Measurements from ENCODE around the gene SLC25A53.
"Not testable (repeated sequence)": the region's sequence is repeated elsewhere in the genome, so short reads cannot be mapped to it uniquely, and the experiment has no call there.

Gene SLC25A53

DNA sequence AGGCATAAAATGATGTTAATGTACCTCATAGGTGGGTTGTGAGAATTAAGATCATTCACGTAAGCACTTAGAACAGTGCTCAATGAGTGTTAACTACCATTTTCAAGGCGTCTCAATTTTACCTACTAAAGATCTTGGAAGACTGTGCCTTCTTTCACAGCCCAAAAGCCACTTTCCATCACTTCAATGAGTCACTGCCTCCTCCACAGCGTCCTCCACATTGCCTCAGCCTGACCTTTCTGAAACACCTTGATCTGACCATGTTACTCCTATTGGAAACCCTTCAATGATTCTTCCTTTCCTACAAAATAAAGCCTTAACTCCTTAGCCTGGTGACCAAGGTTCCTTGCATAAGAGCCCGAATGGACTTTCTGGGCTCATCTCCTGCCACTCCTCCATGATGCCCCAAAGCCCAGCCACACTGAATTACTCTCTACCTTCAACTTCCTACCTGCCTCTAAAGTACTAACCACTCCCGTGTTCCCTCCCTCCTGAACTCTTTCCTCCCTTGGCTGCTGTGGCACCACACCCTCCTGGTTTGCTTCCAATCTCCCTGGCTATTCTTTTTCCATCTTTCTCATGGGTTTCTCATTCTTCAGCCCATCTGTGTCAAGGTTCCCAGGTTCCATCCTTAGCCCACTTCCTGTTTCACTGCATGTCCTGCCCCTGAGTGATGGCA lies 22.1 kb downstream of the SLC25A53 start:
- DNase-seq (ENCODE audit: low spot score): no peak

GRCh38 chrX:104130808-104131207 lies 26.0 kb downstream of the SLC25A53 start:
- no peak for DNase-seq (ENCODE audit: low spot score)

DNA sequence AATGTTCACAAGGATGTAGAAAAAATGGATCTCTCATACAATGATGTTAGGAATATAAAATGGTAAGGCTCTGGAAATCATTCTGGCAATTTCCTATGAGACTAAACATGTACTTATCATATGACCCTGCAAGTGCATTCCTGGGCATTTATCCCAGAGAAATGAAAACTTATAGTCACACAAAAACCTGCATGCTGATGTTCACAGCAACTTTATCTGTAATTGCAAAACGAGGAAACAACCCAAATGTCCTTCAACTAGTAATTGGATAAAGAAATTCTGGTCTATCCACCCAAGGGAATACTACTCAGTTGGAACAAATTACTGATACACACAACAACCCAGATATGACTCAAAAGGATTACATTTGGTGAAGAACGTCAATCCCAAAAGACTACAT lies 30.0 kb downstream of the SLC25A53 start:
- DNase-seq (ENCODE audit: low spot score): no peak

DNA sequence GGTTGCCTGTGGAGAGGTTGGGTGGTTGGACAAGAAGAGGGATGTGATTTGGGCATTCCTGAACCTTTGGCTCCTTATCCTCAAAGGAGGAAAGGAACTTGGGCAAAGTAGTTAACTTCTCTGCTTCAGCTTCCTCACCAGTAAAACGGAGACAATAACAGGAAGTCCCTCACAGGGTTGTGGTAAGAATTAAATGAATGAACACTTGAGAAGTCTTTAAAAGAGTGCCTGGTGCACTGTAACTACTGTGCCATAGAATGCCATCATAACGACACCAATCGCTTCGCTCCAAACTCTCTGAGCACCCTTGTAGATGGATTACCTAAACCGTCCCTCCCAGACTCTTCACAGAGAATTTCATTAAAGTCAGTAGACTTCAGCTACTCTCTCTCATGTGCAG lies 34.0 kb downstream of the SLC25A53 start:
- no peak for DNase-seq (ENCODE audit: low spot score)

GRCh38 chrX:104118765-104119164 lies 38.0 kb downstream of the SLC25A53 start:
- no peak for DNase-seq (ENCODE audit: low spot score)

- no peak for DNase-seq (ENCODE audit: low spot score)
Observed at GRCh38 chrX:104117759-104118158, 39.0 kb downstream of the SLC25A53 start.

GRCh38 chrX:104113222-104113965 lies 43.4 kb downstream of the SLC25A53 start:
- no peak for DNase-seq (ENCODE audit: low spot score)

GRCh38 chrX:104112326-104112951 lies 44.4 kb downstream of the SLC25A53 start, which contains the start of gene ZCCHC18:
ZCCHC18 (plus strand) TSS chrX:104112523; CDS start chrX:104114112, 1,589 bp downstream.
- no peak for DNase-seq (ENCODE audit: low spot score)

DNA sequence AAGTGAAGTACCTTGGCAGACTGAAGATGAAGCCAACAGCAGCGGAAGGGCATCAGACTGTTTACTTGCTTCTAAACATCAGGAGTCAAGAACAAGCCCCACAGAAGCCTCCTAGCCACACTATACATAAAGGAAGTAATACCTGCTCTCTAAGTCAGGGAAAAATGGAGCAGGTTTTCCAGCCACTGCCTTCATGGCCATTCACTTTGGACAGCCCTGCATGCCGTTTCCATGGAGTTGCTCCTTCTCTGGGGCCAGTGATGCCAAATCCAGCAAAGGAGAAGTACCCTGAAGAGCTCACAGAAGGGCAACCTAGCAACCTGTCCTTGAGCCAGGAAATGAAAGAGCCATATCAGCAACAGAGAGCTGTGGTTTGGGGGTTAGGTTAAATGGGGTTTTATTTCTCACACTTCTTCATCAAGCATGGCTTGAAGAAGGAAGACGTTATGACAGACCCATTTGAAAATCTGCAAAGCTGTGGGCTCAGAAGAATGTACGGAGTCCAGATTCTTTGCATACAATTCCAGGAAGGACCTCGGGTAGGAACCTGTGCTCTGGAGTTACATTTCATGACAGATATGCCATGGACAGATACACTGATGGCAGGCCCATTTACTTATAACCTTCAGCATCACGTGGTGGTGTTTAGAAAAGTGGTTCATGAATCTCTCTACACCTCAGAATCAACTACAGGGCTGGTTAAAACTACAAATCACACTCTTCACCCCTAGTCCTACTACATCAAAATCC lies 46.1 kb downstream of the SLC25A53 start:
- DNase-seq (ENCODE audit: low spot score): not testable (repeated sequence)

DNA sequence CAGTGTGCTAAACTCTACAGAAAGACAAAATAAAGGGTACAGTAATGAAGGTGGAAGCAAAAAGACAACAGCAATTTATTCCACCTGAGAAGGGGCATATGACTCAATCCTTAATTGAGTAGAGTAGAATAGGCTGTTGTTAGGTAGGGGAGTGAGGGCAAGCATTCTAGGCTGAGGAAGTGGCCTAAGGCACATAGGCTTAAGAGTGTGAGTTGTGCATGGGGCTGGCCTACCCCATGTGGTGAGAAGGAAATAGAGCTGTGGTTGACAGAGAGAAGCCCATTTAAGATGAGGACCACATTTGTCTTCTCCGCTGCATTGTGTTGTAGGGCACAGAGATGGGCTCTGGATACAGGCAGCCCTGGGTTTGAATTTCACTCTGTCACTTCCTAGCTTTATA lies 47.9 kb downstream of the SLC25A53 start:
- DNase-seq (ENCODE audit: low spot score): no peak

DNA sequence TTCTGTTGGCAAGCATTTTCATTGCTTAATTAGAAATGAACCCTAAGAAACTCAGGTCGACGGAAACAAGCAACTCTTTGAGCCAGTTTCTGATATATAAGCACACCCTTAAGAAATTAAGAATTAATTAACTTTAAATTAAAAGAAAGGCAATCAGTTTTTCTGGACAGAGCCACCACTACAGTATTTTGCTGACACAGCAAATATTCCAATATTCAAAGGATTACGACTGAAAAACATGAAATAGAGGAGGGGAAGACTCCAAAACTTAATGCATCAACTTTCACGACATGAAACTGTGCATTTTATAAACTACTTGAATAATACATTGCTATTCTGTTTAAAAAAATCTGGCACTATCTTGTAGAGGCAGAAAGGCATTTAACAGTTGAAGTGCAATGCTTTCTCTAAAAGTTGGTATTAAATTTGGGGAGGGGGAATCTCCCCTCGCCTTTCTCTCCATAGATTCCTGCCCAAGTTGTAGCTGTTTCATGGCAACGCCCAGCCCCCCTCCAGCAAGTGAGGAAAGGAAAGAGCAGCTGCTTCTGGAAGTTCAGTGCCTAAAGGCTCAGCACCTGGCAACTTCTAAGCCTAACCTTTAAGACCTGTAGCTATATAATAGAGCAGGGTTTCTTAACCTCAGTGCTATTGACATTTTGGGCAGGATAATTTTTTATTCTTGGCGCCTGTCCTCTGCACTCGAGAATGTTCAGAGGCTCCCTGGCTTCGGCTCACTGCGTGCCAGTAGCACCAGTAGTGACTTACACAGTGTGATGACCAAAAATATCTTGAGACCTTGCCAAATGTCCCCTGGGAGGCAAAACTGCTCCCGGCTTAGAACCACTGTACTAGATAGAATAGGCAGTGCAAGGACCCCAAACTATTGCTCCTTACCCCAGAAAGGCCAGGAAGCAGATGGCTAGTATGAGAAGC lies 51.2 kb downstream of the SLC25A53 start:
- no peak for DNase-seq (ENCODE audit: low spot score)

- DNase-seq (ENCODE audit: low spot score): no peak
Observed at GRCh38 chrX:104104676-104105075, 52.1 kb downstream of the SLC25A53 start.

DNA sequence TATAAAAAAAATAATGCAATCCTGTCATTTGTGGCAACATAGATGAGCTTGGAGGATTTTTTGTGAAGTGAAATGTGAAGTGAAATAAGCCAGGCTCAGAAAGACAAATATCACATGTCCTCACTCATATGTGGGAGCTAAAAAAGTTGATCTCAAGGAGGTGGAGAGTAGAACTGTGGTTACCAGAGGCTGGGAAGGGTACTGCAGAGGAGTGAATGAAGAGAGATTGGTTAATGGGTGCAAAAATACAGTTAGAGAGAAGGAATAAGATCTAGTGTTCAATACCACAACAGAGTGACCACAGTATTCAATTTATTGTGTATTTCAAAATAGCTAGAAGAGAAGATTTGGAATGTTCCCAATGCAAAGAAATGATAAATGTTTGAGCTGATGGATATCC lies 57.9 kb downstream of the SLC25A53 start:
- no peak for DNase-seq (ENCODE audit: low spot score)

DNA sequence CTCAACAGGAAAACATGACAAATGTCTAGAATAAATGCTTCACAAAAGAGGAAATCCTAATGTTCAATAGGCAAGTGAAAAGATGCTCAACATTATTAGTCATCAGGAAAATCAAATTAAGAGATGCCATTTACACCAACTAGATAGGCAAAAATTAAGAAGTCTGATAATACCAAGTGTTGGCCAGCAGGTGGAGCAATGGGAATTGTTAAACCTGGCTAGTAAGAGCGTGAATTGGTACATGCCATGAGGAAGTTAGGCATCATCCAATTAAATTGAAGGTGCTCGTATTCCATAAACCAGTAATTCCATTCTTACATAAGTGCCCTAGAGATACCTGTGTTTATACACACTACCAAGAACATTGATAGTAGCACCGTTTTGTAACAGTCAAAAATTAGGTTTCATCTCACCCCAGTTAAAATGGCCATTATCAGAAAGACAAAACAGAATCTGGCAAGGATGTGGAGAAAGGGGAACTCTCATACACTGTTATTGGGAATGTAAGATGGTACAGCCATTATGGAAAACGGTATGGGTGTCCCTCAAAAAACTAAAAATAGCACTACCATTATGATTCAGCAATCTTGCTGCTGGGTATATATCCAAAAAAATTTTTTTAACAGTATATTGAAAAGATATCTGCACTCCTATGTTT lies 58.5 kb downstream of the SLC25A53 start:
- DNase-seq (ENCODE audit: low spot score): peak; percentile 47

DNA sequence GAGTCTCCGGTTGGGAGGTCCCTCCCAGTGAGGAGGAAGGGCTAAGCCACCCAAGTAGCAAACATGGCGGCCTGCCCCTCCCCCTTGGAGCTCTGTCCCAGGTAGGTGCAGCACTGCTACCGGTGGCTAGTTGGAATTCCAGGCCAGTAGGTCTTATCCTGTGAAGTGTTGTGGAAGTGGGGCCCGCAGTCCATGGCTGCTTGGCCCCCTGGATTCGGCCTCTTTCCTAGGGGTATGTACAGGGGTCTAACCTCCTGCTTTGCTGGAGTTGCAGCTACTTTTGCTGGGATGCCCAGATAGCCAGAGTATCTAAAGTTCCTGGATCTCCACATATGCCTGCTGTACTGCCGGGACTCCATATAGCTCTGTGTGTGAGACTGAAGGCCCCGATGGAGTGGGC lies 70.9 kb downstream of the SLC25A53 start:
- no peak for DNase-seq (ENCODE audit: low spot score)

- no peak for DNase-seq (ENCODE audit: low spot score)
Observed at GRCh38 chrX:104085477-104085876, 71.3 kb downstream of the SLC25A53 start.

GRCh38 chrX:104084534-104085277 lies 72.1 kb downstream of the SLC25A53 start:
- DNase-seq (ENCODE audit: low spot score): no peak

- no peak for DNase-seq (ENCODE audit: low spot score)
Observed at GRCh38 chrX:104084063-104084462, 72.7 kb downstream of the SLC25A53 start.

DNA sequence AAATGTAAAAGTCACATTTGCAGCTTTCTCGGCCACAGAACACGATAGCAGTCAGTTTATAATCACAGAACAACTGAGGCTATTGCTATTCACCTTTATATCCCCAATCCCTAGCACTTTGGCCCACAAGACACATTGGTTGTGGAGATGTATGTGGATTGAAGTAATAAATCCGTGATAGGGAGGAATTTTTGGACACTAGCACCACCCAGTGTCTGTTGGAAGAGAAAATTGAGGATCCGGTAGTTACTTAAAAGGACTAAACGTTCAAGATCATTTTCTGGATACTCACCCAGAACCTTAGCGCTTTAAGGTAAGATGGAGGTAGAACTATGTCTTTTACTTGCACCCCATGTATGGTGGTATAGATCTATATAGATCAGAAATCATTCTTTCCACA lies 79.0 kb downstream of the SLC25A53 start:
- DNase-seq (ENCODE audit: low spot score): not testable (repeated sequence)
